ENCODE measurements around the gene FBXO38.

Gene FBXO38, protein sequence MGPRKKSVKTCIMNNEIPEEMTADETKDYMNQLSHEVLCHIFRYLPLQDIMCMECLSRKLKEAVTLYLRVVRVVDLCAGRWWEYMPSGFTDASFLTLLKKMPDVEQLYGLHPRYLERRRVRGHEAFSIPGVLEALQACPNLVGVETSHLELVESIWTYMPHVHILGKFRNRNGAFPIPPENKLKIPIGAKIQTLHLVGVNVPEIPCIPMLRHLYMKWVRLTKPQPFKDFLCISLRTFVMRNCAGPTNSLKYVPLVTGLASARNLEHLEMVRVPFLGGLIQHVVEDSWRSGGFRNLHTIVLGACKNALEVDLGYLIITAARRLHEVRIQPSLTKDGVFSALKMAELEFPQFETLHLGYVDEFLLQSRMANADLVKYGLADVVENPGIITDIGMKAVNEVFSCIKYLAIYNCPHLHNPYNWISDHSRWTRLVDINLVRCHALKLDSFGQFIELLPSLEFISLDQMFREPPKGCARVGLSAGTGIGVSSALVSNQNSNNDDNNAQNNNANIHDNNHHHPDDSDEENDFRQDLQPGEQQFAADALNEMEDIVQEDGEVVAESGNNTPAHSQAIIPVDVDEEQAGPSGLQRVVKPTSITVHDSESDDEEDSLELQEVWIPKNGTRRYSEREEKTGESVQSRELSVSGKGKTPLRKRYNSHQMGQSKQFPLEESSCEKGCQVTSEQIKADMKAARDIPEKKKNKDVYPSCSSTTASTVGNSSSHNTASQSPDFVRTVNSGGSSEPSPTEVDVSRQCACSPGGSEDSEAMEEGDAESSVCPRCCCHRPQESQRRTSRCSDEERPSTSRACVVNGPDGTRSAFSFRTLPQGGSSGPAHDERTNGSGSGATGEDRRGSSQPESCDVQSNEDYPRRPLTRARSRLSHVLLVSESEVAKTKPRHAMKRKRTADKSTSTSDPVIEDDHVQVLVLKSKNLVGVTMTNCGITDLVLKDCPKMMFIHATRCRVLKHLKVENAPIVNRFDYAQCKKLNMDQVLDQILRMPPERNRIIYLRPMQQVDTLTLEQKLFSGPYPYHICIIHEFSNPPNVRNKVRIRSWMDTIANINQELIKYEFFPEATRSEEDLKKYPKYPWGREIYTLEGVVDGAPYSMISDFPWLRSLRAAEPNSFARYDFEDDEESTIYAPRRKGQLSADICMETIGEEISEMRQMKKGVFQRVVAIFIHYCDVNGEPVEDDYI

DNA sequence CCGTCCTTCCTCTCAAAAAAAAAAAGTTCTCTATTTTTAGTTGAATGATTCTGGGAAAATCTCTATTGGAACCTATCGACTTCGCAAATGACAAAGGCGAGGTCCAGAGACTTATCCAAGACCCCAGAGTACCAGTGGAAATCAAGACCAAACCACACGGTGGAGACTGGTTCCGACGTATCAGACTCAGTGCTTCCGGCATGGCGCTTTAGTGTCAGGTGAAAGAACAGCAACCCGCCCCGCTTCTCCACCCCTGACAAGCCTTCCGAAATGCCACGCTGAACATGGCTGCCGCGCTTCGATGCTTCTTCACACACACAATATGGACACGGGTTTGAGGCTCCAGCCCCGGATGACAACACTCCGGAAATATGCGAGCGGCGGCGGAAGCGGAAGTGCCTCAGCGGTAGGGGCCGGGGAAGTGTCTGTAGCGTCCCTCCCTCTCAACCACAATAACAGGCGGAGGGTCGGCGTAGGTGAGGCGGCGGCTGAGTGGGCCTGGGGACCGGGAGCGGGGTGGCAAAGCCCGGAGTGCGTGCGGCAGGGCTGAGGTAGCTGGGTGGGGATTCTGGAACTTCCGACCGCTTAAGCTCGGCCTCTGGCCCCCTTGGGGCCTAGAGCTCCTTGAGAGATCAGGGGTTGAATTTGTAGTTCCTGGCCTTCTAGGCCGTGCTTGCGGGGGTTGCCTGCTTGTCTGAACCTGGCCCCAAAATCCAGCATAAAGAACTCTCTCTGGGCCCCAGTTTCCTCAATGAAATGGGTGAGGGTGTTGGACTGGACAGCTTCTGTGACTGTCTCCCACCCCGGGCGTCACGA, at the start of gene FBXO38:
Gene FBXO38 (plus strand): TSS at position 395 of the 816 bp plus-strand sequence. CDS start 10,819 bp downstream, outside the sequence.
- DNase-seq (ENCODE audit: low spot score) = peak; percentile 91

DNA sequence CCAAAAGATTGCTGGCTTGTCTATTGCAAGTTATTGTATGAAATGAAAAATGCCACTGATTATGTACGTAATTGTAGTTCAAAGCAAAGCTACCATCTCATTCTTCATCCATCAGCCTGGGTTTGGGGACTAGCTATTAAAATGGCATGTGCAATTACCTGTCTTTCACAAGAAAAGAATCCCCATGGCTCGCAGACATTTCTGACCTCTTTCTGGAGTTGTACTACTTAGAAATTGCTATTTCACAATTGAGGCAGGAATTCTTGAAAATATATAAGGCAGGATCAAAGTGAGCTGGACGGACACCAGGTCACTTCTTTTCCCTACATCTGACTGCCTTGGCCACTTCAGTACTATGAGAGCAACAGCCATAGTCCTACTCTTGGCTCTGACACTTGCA, 48.5 kb upstream of the FBXO38 start, which contains the start of gene SPINK9:
Gene SPINK9 (plus strand): TSS at position 301 of the 400 bp plus-strand sequence. CDS start 55 bp downstream, at position 356.
- no peak for DNase-seq (ENCODE audit: low spot score)

GRCh38 chr5:148336704-148337435, 46.9 kb upstream of the FBXO38 start:
- DNase-seq (ENCODE audit: low spot score) = no peak

DNA sequence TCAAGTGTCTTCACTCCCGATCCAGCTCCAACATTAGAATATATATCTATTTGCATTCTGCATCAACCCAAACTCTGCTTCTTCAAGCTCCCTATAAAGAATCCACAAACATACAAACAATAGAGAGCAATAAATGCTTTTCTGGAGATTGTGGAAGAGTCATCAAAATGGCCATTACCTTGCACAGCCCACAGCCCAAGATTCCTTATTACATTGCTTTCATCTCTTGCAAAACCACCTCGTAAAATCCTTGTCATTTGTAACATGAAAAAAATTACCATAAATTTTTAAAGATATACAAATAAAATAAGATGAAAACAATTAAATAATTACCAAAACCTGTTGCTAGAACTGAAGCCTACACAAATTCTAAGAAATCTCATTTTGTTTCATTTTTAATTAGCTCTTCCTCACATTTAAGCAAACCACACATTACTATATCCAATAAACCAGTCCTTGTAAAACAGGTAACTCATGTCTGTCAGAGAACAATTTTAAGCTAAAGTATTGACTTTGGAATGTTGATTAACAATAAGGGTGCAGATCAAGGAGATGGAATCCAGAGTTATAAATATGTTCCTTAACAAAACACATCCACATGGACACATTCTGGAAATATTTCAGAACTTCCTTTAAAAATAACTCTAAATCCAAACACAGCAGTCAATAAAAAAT, 41.2 kb upstream of the FBXO38 start:
- DNase-seq (ENCODE audit: low spot score) = no peak

- no peak for DNase-seq (ENCODE audit: low spot score)
These were observed 40.7 kb upstream of the FBXO38 start for GRCh38 chr5:148343046-148343407.

DNA sequence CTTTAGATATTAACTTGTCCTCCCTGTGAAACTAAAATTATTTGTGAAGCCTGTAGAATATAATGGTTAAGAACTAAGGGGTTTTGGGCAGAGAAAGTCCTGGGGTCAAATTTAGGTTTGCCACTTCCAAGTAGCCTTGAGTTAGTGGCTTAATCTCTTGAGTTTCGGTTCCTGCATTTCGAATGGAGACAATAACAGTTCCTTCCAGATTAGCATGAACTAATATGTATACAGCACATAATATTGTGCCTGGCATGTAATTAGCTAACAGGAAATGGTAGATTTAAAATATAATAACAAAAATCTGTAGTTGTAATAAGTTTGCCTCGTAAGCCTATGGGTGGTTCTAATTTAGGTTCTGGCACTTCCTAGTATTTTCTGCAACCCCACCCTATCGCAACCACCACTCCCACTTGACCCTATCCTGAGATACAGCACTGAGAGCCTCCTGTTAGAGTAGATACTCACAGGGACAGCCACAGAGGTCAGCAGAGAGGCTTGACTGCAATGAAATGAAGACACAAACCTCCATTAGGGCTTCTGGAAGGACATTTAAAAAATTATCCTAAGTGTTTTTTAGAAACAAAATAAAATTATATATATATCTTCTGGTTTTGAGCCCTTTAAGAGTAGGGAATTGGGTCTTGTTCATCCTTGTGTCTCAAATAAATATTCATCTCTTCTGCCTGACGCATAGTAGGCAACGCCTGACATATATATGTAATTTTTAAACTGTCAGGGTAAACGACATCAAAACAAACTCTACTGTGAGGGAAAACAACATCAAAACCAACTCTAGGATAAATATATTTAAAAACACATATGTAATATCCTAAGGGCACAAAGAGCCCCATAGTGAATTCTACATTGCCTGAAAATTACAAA, 39.9 kb upstream of the FBXO38 start:
- DNase-seq (ENCODE audit: low spot score) = no peak

DNA sequence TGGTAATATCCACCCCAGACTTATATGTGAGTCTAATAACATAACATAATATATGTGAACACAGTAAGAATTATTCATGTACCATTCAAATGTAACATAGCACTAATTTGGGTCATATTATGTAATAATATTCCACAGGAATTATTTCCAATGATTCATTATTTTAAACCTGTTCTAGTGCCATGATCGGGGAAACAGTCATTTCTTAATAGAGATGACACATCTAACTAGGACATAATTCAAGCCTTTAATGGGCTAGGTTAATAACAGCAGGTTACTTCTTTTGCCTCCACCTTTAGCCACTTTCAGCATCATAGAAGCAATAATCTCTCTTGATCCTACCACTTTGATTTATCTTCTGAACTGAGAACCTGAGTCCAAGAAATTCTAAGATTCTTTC, 36.1 kb upstream of the FBXO38 start:
- DNase-seq (ENCODE audit: low spot score) = no peak

- DNase-seq (ENCODE audit: low spot score) = no peak
These were observed 31.1 kb upstream of the FBXO38 start for GRCh38 chr5:148352696-148353095.

GRCh38 chr5:148353634-148354033, 30.1 kb upstream of the FBXO38 start:
- DNase-seq (ENCODE audit: low spot score) = no peak

DNA sequence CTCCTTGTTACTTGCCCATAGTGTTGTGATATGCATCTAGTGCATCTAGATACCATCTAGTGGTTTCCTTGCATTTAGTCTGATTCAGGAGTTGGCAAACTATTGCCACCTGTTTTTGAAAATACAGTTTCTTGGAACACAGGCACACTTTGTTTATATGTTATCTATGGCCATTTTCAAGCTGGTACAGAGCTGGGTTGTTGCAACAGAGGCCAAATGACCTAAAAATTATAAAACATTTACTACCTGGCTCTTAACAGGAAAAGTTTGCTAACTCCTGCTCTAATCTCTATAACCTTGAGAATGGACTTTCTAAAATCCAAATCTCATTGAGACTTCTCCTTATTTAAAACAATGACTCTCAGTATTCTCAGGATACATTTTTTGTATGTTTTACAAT, 19.4 kb upstream of the FBXO38 start:
- DNase-seq (ENCODE audit: low spot score) = no peak

DNA sequence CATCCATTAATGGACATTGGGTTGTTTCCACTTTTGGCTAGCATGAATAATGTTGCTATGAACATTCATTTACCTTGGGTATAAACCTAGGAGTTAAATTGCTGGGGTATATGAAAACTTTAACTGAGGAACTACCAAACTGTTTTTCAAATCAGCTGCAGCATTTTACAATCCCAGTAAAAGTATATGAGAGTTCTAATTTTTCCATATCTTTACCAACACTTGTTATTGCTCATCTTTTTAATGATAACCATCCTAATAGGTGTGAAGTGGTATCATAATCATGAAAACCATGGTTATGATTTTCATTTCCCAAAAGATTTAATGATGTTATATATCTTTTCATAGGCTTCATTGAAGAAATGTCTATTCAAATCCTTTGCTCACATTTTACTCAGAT, 15.5 kb upstream of the FBXO38 start:
- DNase-seq (ENCODE audit: low spot score) = no peak

- no peak for DNase-seq (ENCODE audit: low spot score)
These were observed 11.5 kb upstream of the FBXO38 start for GRCh38 chr5:148372166-148372725.

DNA sequence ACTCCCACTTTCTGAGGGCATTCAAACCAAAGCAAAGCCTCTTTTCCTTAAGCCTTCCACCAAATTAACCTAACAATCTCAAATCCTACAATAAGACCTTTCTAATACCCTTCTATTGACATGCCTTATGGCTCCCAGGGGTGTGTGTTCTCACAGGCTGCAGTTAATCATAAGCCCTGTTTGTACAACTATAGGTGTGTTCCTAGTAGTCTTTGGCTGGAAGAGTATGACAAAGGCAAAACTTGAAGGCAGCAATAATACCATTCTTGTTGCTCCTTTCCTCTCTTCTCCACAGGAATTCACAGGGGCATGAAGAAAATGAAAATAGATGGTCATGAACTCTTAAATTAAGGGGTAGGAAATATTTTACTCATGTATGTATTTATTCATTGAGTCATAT, 10.9 kb upstream of the FBXO38 start:
- no peak for DNase-seq (ENCODE audit: low spot score)

DNA sequence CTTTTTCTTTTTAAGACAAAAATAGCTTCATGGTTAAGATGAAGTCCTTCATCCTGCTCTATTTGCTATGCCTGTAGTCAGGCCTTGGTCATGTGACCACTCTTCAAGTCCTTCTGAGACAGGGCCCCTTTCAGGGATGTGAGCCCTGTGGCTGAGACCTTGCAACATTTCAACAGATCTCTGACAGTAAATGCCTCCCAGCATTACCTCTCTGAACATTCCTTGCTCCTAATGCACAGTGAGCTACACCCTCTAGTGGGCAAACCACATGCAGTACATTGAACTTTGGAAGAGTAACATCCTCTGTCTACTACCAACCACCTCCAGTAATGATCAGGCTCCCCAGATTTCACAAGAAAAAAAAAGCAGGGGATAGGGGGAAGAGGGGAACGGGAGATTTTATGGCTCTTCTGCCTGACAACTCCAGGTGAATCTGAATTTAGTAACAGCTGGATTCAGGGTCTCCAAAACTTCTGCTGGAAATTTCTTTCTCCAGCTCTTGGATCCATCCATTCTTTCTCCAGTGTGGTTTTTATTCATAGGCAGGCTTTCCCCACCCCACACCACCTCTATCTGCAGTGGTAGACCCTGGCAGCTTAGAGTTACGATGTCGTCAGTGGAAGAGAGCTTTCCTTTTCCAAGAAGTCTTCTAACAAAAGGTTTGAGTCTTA, 8.9 kb upstream of the FBXO38 start:
- peak; percentile 65 for DNase-seq (ENCODE audit: low spot score)

DNA sequence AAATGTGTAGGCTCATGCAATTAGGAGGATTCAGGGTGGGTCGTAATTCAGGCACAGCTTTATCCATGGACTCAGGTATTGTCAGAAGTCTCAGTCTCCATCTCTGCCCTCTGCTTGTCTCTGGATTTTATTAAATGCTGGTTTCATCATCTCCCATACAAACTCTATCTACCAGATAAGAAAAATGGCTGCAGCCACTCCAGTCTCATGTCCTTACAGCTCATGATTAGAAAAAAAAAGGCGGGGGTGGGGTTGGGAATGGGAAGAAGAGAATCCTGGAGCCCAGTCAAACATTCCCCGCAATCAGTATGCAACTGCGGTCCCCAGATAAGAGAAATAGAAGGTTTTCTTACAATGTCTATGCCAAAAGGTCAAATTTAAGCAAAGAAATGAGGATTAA, 7.6 kb upstream of the FBXO38 start:
- DNase-seq (ENCODE audit: low spot score) = no peak

DNA sequence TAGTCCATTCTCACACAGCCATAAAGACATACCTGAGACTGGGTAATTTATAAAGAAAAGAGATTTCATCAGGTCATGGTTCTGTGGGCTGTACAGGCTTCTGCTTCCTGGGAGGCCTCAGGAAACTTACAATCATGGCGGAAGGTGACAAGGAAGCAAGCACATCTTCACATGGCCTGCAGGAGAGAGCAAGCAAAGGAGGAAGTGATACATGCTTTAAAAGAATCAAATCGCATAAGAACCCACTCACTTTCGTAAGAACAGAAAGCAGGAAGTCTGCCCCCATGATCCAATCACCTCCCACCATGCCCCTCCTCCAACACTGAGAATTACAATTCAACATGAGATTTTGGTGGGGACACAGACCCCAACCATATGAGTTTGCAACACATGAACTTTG, 5.1 kb upstream of the FBXO38 start:
- DNase-seq (ENCODE audit: low spot score) = no peak

DNA sequence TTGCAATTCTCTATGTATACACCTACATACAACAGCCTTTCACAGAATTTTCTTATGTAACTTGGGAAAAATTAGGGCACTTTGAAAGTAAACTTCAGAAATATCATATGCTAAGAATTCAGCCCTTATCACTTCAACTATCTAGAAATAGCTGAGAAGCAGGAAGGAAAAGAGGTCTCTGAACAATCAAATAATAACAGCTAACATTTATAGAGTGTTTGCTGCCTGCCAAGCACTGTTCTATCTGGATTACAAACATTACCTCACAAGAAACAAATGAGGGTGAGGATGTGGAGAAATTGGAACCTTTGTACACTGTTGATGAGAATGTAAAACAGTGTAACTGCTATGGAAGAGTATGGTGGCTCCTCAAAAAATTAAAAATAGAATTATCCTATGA, 4.4 kb upstream of the FBXO38 start:
- no peak for DNase-seq (ENCODE audit: low spot score)

GRCh38 chr5:148381906-148382305, 1.9 kb upstream of the FBXO38 start:
- DNase-seq (ENCODE audit: low spot score) = no peak

All from AG08396 (cell line).